ENCODE results near the gene PRICKLE2. TPM values are rescaled to one million over a fixed set of nuclear protein-coding genes. Genes with fewer than 3 reads are reported as not detected.

The PRICKLE2 gene
- total and polyA plus RNA-seq, 2 donors (not counting 3 experiments of a cell fraction or from before 2014, with no cell fraction given): 3.0 to 7.1 TPM

DNA sequence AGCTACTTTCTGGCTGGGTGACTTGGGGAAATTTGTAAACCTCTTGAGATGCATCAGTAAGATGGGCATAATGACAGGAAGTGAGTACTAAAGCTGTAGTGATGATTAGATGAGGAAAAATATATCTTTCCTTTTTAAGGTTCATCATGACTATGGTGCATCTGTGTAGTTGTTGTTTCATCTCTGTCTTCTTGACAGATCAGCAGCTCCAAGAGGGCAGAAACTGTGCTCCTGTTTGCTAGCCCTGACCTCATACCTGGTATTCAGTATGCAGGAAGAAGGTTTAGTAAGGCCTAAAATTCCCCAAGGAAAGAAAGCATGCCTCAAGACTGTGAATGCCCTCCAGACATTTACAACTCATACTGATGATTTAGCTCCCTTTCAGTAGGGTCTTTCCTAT lies 119.5 kb downstream of the PRICKLE2 start:
- no peak overlapping the region for H3K4me2 ChIP-seq (ENCODE audit: insufficient read depth, low read length)
- ChIA-PET POLR2A (no interaction called here), CTCF (interaction anchor here (1.0 kb wide), 1 partner anchor 161 kb away, joined by 3 read pairs; no protein-coding TSS in a partner anchor)
- intact Hi-C loops (cut with micrococcal nuclease): no loop called here
- no peaks in the 10 kb centered on the region for H4K20me1 ChIP-seq (replicated peaks; ENCODE audit: control insufficient read depth, extremely low read depth, insufficient read depth, low read length)
- no peak overlapping the region for H3K4me3 ChIP-seq (replicated peaks in 1 of 3; ENCODE audit: insufficient read depth in 1 of 3, low read depth in 1 of 3, low read length in 3 of 3)
- H2AFZ ChIP-seq (ENCODE audit: low read depth, low read length): no peak overlapping the region
- no peaks in the 10 kb centered on the region for H3K9me1 ChIP-seq (replicated peaks; ENCODE audit: control insufficient read depth, extremely low read depth, insufficient read depth, low read length)
- H3K79me2 ChIP-seq (ENCODE audit: control insufficient read depth, insufficient read depth, low read length): no peaks in the 10 kb centered on the region
- no peak for DNase-seq (ENCODE audit: low read depth, low spot score)
- no peak for FAIRE-seq
- H3K9me3 ChIP-seq (replicated peaks; ENCODE audit: control insufficient read depth, insufficient read depth, low read length): no peaks in the 10 kb centered on the region
- no peaks in the 10 kb centered on the region for H3K4me1 ChIP-seq (ENCODE audit: control insufficient read depth, extremely low read depth, insufficient read depth, low read length)
- no peak for TF ChIP-seq FOS (IDR thresholded peaks at IDR 0.05; ENCODE audit: borderline replicate concordance, insufficient read depth, low read length)
- TF ChIP-seq, protein P1, sequence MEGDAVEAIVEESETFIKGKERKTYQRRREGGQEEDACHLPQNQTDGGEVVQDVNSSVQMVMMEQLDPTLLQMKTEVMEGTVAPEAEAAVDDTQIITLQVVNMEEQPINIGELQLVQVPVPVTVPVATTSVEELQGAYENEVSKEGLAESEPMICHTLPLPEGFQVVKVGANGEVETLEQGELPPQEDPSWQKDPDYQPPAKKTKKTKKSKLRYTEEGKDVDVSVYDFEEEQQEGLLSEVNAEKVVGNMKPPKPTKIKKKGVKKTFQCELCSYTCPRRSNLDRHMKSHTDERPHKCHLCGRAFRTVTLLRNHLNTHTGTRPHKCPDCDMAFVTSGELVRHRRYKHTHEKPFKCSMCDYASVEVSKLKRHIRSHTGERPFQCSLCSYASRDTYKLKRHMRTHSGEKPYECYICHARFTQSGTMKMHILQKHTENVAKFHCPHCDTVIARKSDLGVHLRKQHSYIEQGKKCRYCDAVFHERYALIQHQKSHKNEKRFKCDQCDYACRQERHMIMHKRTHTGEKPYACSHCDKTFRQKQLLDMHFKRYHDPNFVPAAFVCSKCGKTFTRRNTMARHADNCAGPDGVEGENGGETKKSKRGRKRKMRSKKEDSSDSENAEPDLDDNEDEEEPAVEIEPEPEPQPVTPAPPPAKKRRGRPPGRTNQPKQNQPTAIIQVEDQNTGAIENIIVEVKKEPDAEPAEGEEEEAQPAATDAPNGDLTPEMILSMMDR (IDR thresholded peaks at IDR 0.05; ENCODE audit: extremely low read depth in 1 of 2, insufficient read depth in 1 of 2, low read depth in 1 of 2, low read length in 2 of 2): no peak
- TF ChIP-seq MYC (IDR thresholded peaks at IDR 0.05; ENCODE audit: low read depth, low read length): no peak
- TF ChIP-seq JUN (IDR thresholded peaks at IDR 0.05; ENCODE audit: borderline replicate concordance, insufficient read depth, insufficient read length, low read depth): no peak
- no peak for TF ChIP-seq GATA2 (IDR thresholded peaks at IDR 0.05; ENCODE audit: insufficient read depth, insufficient read length, low read depth, low read length)
- TF ChIP-seq, protein P2, sequence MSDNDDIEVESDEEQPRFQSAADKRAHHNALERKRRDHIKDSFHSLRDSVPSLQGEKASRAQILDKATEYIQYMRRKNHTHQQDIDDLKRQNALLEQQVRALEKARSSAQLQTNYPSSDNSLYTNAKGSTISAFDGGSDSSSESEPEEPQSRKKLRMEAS (IDR thresholded peaks at IDR 0.05; ENCODE audit: insufficient read depth, insufficient read length): no peak
- TF ChIP-seq POLR2A (IDR thresholded peaks at IDR 0.05; ENCODE audit: low read depth, low read length): no peak
- no peak for TF ChIP-seq POLR2AphosphoS5 (IDR thresholded peaks at IDR 0.05; ENCODE audit: insufficient read depth, low read depth, low read length)
- TF ChIP-seq EZH2 (IDR thresholded peaks at IDR 0.05; ENCODE audit: borderline replicate concordance, low read depth, low read length, severe bottlenecking): no peak
- no peak overlapping the region for H3K9ac ChIP-seq (replicated peaks; ENCODE audit: extremely low read depth, insufficient read depth, low read length)
- no peaks in the 10 kb centered on the region for H3K27me3 ChIP-seq (ENCODE audit: control insufficient read depth in 2 of 2, insufficient read depth in 2 of 2, low read length in 2 of 2)
- dilution Hi-C loops (cut with MboI; ENCODE audit: extremely low pct_ligation_motif_present, low sequenced_read_pairs): no loop called here
- BruUV-seq (replicated peaks): no TSS peak
- H3K36me3 ChIP-seq (ENCODE audit: control insufficient read depth in 2 of 2, extremely low read depth in 1 of 2, insufficient read depth in 2 of 2, low read length in 2 of 2): no peaks in the 10 kb centered on the region
- H3K27ac ChIP-seq (ENCODE audit: insufficient read depth, low read depth, low read length): no peak overlapping the region
